ENCODE results near the gene SLC26A3. TPM values are rescaled to one million over a fixed set of nuclear protein-coding genes. Genes with fewer than 3 reads are reported as not detected.

Gene SLC26A3
- total RNA-seq, 1 donor from 2014 or later: 0.11 TPM

DNA sequence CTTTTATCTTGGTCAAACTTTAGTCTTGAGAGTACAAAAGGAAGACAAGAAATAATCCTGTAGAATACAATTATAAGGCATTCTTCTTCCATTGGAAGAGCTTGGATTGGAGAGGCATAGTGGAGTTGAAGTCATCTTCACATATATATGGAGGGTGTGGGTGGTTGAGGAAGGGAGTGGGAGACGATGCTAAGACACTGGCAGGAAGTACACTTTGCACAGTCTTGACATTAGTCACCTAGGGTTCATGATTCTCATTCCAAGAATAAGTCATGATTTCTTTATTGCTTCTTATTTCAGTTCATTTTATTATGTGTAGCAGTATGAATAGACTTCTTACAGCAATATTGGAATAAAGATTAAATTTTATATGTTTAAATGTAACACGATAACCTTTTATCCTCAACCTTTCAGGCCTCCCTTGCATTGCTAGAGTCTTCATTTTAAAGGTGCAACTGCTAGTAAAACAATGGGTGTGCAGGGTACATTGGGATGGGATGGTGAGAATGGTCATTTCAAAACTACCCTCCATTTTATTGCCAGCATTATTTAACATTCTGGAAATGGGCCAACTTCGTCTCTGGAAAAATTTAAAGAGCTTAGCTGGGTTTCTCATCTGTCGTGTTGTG, 12.3 kb upstream of the SLC26A3 start:
- intact Hi-C loops (cut with DNase I): no loop called here
- Histone ChIP-seq H3K4me3 (no peak overlapping the region), H3K9me3 (no peaks in the 10 kb centered on the region), H3K36me3 (no peaks in the 10 kb centered on the region), H3K4me1 (no peaks in the 10 kb centered on the region), H3K27ac (no peak overlapping the region), H3K27me3 (no peaks in the 10 kb centered on the region)
- TF ChIP-seq, protein P1, sequence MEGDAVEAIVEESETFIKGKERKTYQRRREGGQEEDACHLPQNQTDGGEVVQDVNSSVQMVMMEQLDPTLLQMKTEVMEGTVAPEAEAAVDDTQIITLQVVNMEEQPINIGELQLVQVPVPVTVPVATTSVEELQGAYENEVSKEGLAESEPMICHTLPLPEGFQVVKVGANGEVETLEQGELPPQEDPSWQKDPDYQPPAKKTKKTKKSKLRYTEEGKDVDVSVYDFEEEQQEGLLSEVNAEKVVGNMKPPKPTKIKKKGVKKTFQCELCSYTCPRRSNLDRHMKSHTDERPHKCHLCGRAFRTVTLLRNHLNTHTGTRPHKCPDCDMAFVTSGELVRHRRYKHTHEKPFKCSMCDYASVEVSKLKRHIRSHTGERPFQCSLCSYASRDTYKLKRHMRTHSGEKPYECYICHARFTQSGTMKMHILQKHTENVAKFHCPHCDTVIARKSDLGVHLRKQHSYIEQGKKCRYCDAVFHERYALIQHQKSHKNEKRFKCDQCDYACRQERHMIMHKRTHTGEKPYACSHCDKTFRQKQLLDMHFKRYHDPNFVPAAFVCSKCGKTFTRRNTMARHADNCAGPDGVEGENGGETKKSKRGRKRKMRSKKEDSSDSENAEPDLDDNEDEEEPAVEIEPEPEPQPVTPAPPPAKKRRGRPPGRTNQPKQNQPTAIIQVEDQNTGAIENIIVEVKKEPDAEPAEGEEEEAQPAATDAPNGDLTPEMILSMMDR (IDR thresholded peaks at IDR 0.05): no peak
- DNase-seq (ENCODE audit: low spot score in 2 of 2): no peak

DNA sequence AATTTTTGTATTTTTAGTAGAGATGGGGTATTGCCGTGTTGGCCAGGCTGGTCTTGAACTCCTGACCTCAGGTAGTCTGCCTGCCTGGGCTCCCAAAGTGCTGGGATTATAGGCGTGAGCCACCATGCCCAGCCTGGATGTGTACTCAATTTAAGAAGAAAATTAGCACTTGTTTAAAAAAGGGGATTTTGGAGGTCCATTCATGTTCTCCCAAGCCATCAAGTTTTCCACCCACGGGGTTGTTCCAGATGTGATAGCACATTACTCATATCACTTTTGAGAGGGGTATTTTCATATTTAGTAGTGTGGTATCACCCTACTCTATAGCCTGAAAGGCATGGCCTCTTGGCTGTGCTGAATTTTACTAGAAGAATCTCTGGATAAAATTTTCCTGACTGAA, 10.5 kb upstream of the SLC26A3 start:
- H3K36me3 ChIP-seq: no peaks in the 10 kb centered on the region
- H3K27me3 ChIP-seq: no peaks in the 10 kb centered on the region
- DNase-seq (ENCODE audit: low spot score in 2 of 2): no peak
- no peak overlapping the region for H3K27ac ChIP-seq
- H3K9me3 ChIP-seq: no peaks in the 10 kb centered on the region
- H3K4me3 ChIP-seq: no peak overlapping the region
- intact Hi-C loops (cut with DNase I): no loop called here
- TF ChIP-seq, protein P1 (IDR thresholded peaks at IDR 0.05): no peak
- H3K4me1 ChIP-seq: no peaks in the 10 kb centered on the region

DNA sequence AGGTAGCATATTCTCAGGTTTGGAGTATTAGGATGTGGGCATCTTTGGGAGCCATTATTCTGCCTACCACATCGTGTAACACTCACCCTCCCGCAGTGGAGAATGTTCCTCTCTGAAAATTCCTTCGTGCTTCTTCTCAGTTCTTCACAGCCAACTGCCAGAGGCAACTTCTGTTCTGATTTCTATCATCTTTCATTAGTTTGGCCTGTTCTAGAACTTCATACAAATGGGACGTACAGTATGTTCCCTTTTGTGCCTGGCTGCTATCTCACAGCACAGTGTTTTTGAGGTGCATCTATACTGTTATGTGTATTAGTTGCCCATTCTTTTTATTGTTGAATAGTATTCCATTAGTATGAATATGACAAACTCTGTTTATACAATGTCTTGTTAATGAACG, 8.9 kb upstream of the SLC26A3 start:
- Histone ChIP-seq H3K27ac (no peak overlapping the region), H3K4me1 (no peaks in the 10 kb centered on the region), H3K36me3 (no peaks in the 10 kb centered on the region), H3K27me3 (no peaks in the 10 kb centered on the region), H3K4me3 (no peak overlapping the region), H3K9me3 (no peaks in the 10 kb centered on the region)
- intact Hi-C loops (cut with DNase I): no loop called here
- TF ChIP-seq, protein P1 (IDR thresholded peaks at IDR 0.05): no peak
- no peak for DNase-seq (ENCODE audit: low spot score in 2 of 2)

DNA sequence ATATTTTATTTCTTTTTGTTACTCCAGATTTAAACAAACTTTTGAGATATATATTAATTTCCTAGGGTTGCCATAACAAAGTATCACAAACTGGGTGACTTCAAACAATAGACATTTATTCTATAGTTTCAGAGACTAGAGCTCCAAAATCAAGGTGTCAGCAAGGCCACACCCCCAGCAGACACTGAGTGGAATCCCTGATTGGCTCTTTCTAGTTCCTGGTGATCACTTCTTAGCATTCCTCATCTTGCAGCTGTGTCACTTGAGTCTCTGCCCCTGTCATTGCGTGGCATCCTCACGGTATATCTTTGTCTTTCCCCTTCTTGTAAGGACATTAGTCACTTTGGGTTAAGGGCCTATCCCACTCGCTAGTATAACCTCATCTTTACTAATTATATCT, 7.6 kb upstream of the SLC26A3 start:
- intact Hi-C loops (cut with DNase I): no loop called here
- no peaks in the 10 kb centered on the region for H3K4me1 ChIP-seq
- H3K27ac ChIP-seq: no peak overlapping the region
- no peaks in the 10 kb centered on the region for H3K9me3 ChIP-seq
- DNase-seq (ENCODE audit: low spot score in 2 of 2): no peak
- H3K4me3 ChIP-seq: no peak overlapping the region
- H3K27me3 ChIP-seq: no peaks in the 10 kb centered on the region
- TF ChIP-seq, protein P1 (IDR thresholded peaks at IDR 0.05): no peak
- no peaks in the 10 kb centered on the region for H3K36me3 ChIP-seq

DNA sequence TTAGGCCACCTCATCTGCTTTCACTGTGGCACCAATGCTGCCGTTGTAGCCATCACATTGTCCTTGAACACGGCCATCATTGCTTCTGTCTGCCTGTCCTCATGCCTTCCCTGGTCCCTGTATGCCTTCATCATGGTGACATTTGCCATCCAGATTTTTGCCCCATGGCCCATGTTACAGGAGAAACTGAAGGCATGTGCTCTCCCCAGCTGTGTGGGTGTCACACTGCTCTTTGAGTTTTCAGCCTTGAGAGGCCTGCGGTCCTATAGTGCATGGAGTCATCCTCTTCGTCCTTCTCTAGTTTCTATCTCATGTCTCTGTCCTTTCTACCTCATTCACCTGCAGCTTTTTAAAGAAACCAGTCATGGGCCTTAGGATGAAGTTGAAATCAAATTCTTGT, 6.2 kb upstream of the SLC26A3 start:
- no peaks in the 10 kb centered on the region for H3K27me3 ChIP-seq
- no peak for DNase-seq (ENCODE audit: low spot score in 2 of 2)
- no peaks in the 10 kb centered on the region for H3K9me3 ChIP-seq
- no peak overlapping the region for H3K4me3 ChIP-seq
- TF ChIP-seq, protein P1 (IDR thresholded peaks at IDR 0.05): no peak
- intact Hi-C loops (cut with DNase I): no loop called here
- no peaks in the 10 kb centered on the region for H3K36me3 ChIP-seq
- no peak overlapping the region for H3K27ac ChIP-seq
- H3K4me1 ChIP-seq: no peaks in the 10 kb centered on the region

Data from ascending aorta (tissue), 2 donors.